Upper lobe of right lung (tissue), 1 donor: ENCODE measurements around the gene SLC12A4. TPM values are rescaled to one million over a fixed set of nuclear protein-coding genes. Genes with fewer than 3 reads are reported as not detected.
"Not testable (repeated sequence)": the region's sequence is repeated elsewhere in the genome, so short reads cannot be mapped to it uniquely, and the experiment has no call there.

Experiments
- ATAC-seq: fragments of 200-7000 bp; cut with Tn5 transposase; one replicate; pipeline ENCODE4 v1.9.1; 2020; ENCODE audit warnings: mild to moderate bottlenecking, moderate library complexity
- DNase-seq: peaks from one replicate; pipeline ENCODE4 v3.0.0-alpha.2; 2020
- H3K27ac ChIP-seq: fragments of 200-600 bp; one replicate; pipeline ENCODE4 v1.8.0; 2022
- H3K27me3 ChIP-seq: fragments of 200-600 bp; one replicate; pipeline ENCODE4 v1.8.0; 2022; ENCODE audit warnings: mild to moderate bottlenecking
- H3K36me3 ChIP-seq: fragments of 200-600 bp; one replicate; pipeline ENCODE4 v1.8.0; 2022
- H3K4me1 ChIP-seq: fragments of 200-600 bp; one replicate; pipeline ENCODE4 v1.8.0; 2022
- H3K4me3 ChIP-seq: fragments of 200-600 bp; one replicate; pipeline ENCODE4 v1.8.0; 2022; ENCODE audit warnings: mild to moderate bottlenecking
- H3K9me3 ChIP-seq: fragments of 200-600 bp; one replicate; pipeline ENCODE4 v1.8.0; 2022
- intact Hi-C: fragments of 100-400 bp; cut with DNase I; formaldehyde crosslinking; loops from one replicate; pipeline ENCODE4 v1.11.0; 2022
- total RNA-seq: library from RNA; stranded (reverse); fragmentation: NEBNext Ultra II Directional; extraction: Animal tissue kit (Norgen Biotek cat#: 25700); gene quantifications from one replicate; pipeline ENCODE4 v1.2.1, GENCODE V29; 2021
- TF ChIP-seq, protein P1 (sequence below): fragments of 200-600 bp; IDR thresholded peaks from one replicate; pipeline ENCODE4 v1.8.0; 2022; ENCODE audit warnings: antibody characterized with exemption
- donor health status: DM: no; HTN: yes; CAD: no; lungs with severe emphysema.

SLC12A4 gene
- total RNA-seq, 1 donor from 2014 or later, result 102 TPM

DNA sequence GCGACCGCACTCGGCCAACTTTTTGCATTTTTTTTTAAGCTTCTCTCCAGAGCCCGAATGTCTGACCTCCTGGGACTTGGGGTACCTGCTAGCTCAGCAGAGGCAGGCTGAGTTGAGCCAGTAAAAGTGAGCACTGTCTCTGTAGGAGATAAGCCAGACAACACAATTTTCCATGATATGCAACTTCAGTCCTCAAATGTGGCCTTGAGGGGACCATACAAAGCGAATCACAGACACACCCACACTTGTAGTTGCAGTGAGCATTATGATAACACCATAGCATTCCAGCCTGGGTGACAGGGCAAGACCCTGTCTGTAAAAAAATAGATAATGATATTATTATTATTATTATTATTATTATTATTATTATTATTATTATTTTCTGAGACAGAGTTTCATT, 28.2 kb upstream of the SLC12A4 start:
- TF ChIP-seq, protein P1, sequence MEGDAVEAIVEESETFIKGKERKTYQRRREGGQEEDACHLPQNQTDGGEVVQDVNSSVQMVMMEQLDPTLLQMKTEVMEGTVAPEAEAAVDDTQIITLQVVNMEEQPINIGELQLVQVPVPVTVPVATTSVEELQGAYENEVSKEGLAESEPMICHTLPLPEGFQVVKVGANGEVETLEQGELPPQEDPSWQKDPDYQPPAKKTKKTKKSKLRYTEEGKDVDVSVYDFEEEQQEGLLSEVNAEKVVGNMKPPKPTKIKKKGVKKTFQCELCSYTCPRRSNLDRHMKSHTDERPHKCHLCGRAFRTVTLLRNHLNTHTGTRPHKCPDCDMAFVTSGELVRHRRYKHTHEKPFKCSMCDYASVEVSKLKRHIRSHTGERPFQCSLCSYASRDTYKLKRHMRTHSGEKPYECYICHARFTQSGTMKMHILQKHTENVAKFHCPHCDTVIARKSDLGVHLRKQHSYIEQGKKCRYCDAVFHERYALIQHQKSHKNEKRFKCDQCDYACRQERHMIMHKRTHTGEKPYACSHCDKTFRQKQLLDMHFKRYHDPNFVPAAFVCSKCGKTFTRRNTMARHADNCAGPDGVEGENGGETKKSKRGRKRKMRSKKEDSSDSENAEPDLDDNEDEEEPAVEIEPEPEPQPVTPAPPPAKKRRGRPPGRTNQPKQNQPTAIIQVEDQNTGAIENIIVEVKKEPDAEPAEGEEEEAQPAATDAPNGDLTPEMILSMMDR, result no peak
- intact Hi-C loops, result no loop called here
- DNase-seq (no peak), ATAC-seq (no peak)
- Histone ChIP-seq H3K4me1 (peaks cover 33% of the 10 kb centered on the region), H3K36me3 (no peaks in the 10 kb centered on the region), H3K9me3 (no peaks in the 10 kb centered on the region), H3K27me3 (no peaks in the 10 kb centered on the region), H3K27ac (no peak overlapping the region), H3K4me3 (no peak overlapping the region)

DNA sequence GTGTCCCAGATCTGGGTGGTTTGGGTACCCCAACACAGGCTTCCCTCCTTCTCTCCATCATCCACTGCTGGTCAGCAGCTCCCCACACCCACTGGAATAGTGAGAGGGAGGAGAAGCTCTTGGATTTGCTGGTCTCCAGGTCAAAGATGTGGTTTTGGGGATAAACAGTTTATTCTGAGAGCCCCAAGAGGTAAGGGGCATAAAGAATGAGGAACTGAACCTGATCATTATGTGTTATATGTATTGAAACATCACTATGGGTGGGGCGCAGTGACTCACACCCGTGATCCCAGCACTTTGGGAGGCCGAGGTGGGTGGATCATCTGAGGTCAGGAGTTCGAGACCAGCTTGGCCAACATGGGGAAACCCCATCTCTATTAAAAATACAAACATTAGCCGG, 27.0 kb upstream of the SLC12A4 start:
- H3K36me3 ChIP-seq, result no peaks in the 10 kb centered on the region
- H3K27ac ChIP-seq, result no peak overlapping the region
- H3K4me1 ChIP-seq, result peaks cover 25% of the 10 kb centered on the region
- ATAC-seq (no peak), DNase-seq (no peak)
- H3K4me3 ChIP-seq, result no peak overlapping the region
- TF ChIP-seq, protein P1, result no peak
- no peaks in the 10 kb centered on the region for H3K9me3 ChIP-seq
- intact Hi-C loops, result no loop called here
- no peaks in the 10 kb centered on the region for H3K27me3 ChIP-seq

DNA sequence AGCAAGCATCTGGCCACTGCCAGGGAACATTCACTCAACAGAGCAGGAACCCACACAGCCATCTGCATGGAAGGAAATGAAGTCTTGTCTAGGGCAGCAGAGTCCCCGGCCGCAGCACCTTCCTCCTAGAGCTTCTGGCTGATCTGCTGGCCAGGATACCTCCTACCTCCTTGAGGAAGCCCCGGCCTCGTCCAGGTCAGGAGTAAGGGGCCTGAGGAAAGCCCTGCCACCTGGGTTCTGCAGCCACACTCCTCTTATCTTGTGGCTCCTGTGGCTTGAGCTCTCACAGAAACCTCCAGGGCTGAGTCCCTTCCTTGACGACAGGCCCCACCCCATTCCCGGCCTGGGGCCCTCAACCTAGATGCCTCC, 25.6 kb upstream of the SLC12A4 start:
- not testable (repeated sequence) for H3K36me3 ChIP-seq, H3K27me3 ChIP-seq, H3K4me3 ChIP-seq, ATAC-seq, DNase-seq, H3K9me3 ChIP-seq
- Histone ChIP-seq H3K27ac (peak overlapping the region; percentile 90), H3K4me1 (peaks cover 11% of the 10 kb centered on the region)
- intact Hi-C loops, result loop anchor here (5.0 kb wide), 1 partner anchor 48 kb away; no protein-coding TSS in a partner anchor

DNA sequence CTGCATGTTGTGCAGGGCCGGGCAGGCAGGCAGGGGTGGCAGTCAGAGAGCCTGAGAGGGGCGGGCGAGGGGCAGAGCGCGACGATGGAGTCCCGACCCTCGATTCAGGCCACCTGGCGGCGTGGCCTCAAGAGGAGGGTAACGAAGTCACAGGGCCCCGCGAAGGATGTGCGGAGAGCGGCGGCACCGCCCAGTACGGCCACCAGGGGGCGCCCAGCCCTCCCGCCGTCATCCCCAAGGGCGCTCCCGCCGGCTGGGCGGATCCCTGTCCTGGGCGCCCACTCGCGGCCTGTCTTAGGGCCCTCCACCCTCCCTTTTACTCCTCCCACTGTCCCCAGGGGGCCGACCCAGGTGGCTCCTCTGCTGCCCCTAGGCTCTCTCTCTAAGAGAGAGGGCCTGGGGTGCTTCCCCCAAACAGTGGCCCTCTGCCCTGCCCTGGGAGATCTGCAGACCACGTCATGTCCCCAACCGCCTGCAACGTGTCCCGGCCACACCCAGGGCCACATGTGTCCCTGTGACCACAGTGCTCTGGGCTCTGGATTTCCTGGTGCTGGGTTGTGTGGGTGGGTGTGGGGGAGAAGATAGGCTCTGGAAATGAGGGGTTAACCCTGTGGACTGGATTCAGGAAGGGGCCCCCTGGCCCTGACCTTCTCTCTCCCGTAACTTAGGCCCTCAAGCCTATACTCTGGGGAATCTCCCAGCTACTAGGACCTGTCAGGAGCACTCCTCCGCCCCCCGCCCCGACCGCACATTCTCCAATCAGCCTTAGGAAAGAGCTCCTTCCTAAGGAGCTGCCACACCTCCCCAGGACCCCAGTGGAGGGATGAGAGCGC, 25.0 kb upstream of the SLC12A4 start:
- H3K9me3 ChIP-seq, result no peaks in the 10 kb centered on the region
- H3K4me1 ChIP-seq, result peaks cover 11% of the 10 kb centered on the region
- DNase-seq, result peak; percentile 93
- TF ChIP-seq, protein P1, result peak; percentile 99
- H3K4me3 ChIP-seq, result peak overlapping the region; percentile 45
- H3K27ac ChIP-seq, result peak overlapping the region; percentile 90
- intact Hi-C loops, result loop anchor here (5.0 kb wide), 1 partner anchor 49 kb away; no protein-coding TSS in a partner anchor
- H3K36me3 ChIP-seq, result no peaks in the 10 kb centered on the region
- H3K27me3 ChIP-seq, result no peaks in the 10 kb centered on the region
- ATAC-seq, result peak; percentile 96

DNA sequence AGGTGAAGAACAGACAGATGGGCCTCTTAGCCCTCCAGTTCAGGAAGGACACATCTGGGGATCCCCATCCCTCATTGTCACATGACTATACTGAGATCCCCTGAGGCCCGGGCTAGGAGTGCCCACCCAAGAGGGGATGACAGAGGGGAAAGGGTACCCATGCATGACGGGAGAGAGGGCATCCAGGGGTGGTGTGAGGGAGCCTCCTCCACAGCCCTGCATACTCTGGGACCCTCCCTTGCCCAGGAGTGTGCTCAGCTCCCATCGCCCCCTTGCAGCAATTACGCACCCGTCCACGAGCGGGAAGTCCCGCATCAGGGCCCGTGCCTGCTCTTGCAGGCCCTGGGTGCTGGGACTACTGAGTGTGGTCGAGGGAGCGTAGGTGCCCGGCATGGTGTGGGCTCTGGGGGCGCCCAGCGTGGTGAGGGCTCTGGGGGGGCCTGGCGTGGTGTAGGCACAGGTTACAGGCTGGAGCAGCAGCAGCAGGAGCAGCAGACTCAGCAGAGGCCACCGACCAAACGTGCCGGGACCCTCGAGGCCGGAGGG, 24.3 kb upstream of the SLC12A4 start:
- no peaks in the 10 kb centered on the region for H3K9me3 ChIP-seq
- H3K4me1 ChIP-seq, result peaks cover 11% of the 10 kb centered on the region
- intact Hi-C loops, result loop anchor here (5.0 kb wide), 1 partner anchor 50 kb away; no protein-coding TSS in a partner anchor
- TF ChIP-seq, protein P1, result no peak
- H3K36me3 ChIP-seq, result no peaks in the 10 kb centered on the region
- no peak overlapping the region for H3K27ac ChIP-seq
- no peak for ATAC-seq
- H3K27me3 ChIP-seq, result no peaks in the 10 kb centered on the region
- DNase-seq, result no peak
- peak overlapping the region; percentile 45 for H3K4me3 ChIP-seq

DNA sequence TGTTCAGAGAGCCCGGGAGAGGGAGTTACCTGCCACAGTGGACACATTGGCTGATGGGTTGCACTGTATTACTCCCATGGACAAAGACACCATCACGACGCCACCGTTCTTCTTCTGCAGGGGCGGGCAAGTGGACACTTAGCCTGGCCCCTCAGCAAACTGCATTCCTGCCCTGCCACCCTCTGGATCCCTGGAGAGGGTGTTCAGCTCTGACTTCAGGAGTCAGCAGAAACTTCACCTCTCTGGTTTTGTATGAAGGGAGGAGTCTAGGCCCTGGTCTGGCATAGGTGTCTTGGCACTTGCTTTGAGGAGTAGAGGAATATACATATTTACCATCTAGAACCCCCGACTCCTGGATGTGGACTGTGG, 21.6 kb upstream of the SLC12A4 start:
- H3K4me3 ChIP-seq, result no peak overlapping the region
- intact Hi-C loops, result loop anchor here (5.0 kb wide), 1 partner anchor 52 kb away; no protein-coding TSS in a partner anchor

More for the DNA sequence above, 21.6 kb upstream of the SLC12A4 start:
- peaks cover 15% of the 10 kb centered on the region for H3K4me1 ChIP-seq
- TF ChIP-seq, protein P1, result no peak
- ATAC-seq, result no peak
- no peaks in the 10 kb centered on the region for H3K9me3 ChIP-seq
- H3K27me3 ChIP-seq, result no peaks in the 10 kb centered on the region
- no peak for DNase-seq
- H3K27ac ChIP-seq, result no peak overlapping the region
- no peaks in the 10 kb centered on the region for H3K36me3 ChIP-seq
